GM06990 (cell line): Measurements from ENCODE around the gene RRP15.
A peak's percentile ranks its signal among the peaks of the same experiment; 100 is the strongest.

Source experiments
- DNase-seq: peaks from one replicate; pipeline ENCODE4 v3.0.0-alpha.2; 2011; ENCODE audit not compliant: insufficient read length; ENCODE audit errors: extremely low read depth
- H3K27me3 ChIP-seq: replicated peaks from 2 replicates; pipeline ENCODE4 v1.6.0; 2011; ENCODE audit warnings: low read length; ENCODE audit not compliant: control insufficient read depth, insufficient read depth
- H3K36me3 ChIP-seq: 2 replicates; pipeline ENCODE4 v1.5.1; 2011; ENCODE audit warnings: low read length; ENCODE audit not compliant: control insufficient read depth, insufficient read depth
- H3K4me3 ChIP-seq: replicated peaks from 2 replicates; pipeline ENCODE4 v1.5.1; 2011; ENCODE audit warnings: low read depth, mild to moderate bottlenecking, control low read depth, low read length
- TF ChIP-seq, protein P1 (sequence below): IDR thresholded peaks from 2 replicates; pipeline ENCODE4 v1.5.1; 2011; ENCODE audit warnings: low read length, control low read depth, mild to moderate bottlenecking, inconsistent platforms; ENCODE audit not compliant: insufficient read depth, poor library complexity, severe bottlenecking

Gene RRP15

DNA sequence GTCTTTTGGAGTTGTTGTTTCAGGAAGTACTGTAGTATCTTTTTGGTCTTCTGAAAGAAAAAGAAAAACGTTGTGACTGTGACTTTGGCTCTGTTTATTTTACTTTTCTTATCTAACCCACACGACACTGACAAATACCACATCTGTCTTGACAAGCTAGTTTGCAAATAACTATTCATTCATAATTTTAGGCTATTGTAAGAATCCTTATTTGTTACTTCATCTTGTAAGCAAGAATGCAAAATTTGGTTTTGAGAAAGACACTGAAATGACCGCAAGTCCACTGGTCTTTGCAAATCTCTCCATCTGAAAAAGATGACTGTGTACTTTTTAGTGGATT lies 72.8 kb downstream of the RRP15 start:
- H3K36me3 ChIP-seq, result no peaks in the 10 kb centered on the region

DNA sequence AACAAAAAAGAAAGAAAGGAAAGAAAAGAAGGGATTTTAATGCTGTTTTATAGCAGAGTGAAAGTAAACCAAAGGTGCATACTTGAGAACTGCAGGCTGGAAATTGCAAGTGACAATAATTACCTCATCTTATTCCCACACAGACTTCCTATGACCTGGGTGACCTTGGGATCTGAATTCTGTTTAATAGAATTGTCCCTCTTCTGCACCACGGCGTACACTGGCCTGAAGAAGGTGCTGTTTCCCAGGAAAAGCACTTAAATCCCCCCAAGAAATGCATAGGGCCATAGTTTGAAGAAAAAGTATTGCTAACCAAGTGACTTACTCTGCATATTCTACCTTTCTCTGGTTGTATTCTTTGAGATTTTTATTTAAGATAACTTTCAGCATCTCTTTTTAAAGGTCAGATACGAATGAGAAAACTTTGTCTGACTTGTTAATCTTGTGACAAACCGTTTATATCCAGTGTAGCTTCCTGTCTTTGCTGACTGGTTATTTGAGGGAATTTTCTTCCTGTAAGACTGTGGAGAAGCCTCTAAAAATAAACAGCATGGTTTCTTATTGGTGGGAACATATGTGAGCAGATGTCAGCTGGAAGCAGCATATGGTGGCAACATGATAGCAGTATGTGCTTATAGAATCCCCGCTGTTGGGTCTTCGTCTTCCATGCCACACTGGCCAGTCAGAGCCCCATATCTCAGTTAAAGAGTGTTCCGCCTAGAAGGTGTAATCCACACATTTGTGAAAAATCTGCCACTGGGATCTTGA lies 76.4 kb downstream of the RRP15 start:
- DNase-seq, result no peak
- H3K27me3 ChIP-seq, result no peaks in the 10 kb centered on the region
- no peaks in the 10 kb centered on the region for H3K36me3 ChIP-seq
- H3K4me3 ChIP-seq, result no peak overlapping the region
- TF ChIP-seq, protein P1, sequence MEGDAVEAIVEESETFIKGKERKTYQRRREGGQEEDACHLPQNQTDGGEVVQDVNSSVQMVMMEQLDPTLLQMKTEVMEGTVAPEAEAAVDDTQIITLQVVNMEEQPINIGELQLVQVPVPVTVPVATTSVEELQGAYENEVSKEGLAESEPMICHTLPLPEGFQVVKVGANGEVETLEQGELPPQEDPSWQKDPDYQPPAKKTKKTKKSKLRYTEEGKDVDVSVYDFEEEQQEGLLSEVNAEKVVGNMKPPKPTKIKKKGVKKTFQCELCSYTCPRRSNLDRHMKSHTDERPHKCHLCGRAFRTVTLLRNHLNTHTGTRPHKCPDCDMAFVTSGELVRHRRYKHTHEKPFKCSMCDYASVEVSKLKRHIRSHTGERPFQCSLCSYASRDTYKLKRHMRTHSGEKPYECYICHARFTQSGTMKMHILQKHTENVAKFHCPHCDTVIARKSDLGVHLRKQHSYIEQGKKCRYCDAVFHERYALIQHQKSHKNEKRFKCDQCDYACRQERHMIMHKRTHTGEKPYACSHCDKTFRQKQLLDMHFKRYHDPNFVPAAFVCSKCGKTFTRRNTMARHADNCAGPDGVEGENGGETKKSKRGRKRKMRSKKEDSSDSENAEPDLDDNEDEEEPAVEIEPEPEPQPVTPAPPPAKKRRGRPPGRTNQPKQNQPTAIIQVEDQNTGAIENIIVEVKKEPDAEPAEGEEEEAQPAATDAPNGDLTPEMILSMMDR, result peak; percentile 33

More for the DNA sequence above, 72.8 kb downstream of the RRP15 start:
- TF ChIP-seq, protein P1, result no peak
- no peak for DNase-seq
- H3K4me3 ChIP-seq, result no peak overlapping the region
- no peaks in the 10 kb centered on the region for H3K27me3 ChIP-seq

- DNase-seq, result no peak
- Histone ChIP-seq H3K4me3 (no peak overlapping the region), H3K36me3 (no peaks in the 10 kb centered on the region), H3K27me3 (no peaks in the 10 kb centered on the region)
- TF ChIP-seq, protein P1, result no peak
Observed at GRCh38 chr1:218362418-218363076, 77.5 kb downstream of the RRP15 start.

GRCh38 chr1:218363141-218363540 lies 78.0 kb downstream of the RRP15 start:
- DNase-seq, result no peak
- Histone ChIP-seq H3K4me3 (no peak overlapping the region), H3K27me3 (no peaks in the 10 kb centered on the region), H3K36me3 (no peaks in the 10 kb centered on the region)
- TF ChIP-seq, protein P1, result no peak

DNA sequence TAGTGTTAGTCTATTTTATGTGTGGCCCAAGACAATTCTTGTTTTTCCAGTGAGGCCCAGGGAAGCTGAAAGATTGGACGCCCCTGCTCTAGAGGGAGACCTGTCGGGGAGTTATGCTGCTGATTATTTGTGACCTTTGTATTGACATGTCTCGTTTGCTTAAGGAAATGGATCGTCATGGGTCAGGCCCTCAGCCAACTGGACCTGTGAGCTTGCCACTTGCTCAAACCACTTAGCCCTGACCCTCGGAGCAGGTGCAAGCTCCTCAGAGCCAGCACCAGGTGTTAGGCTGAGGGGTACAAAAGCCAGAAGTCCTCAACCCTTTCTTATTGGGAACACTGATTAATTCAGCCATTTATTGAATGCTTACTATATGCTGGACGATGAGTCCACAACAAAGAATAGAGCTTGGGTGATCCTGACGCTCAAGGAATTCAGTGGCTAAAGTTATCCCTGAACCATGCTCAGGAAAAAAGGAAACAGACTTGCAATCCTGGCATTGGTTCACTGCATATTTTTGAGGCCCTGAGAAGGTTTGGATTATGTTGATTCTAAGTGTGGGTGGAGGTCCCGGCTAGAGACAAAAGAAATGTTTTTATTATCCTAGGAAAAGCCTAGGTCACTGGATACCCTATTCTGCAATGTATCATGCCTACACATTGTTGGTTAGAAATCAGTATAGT lies 79.1 kb downstream of the RRP15 start:
- no peaks in the 10 kb centered on the region for H3K36me3 ChIP-seq
- no peak overlapping the region for H3K4me3 ChIP-seq
- TF ChIP-seq, protein P1, result no peak
- H3K27me3 ChIP-seq, result no peaks in the 10 kb centered on the region
- no peak for DNase-seq
